Cardiac muscle cell (in vitro differentiated cells and primary cell): Measurements from ENCODE around the gene ZNF648. TPM values are rescaled to one million over a fixed set of nuclear protein-coding genes. Genes with fewer than 3 reads are reported as not detected.

Experiments
- DNase-seq, 2 donors: peaks; one replicate each; pipeline versions ENCODE4 v3.0.0 to v3.0.0-alpha.2; 2010 to 2017; ENCODE audit warnings: low read depth in 1 of 2, low spot score in 1 of 2
- H3K27ac ChIP-seq: fragments of 200-600 bp; sonication (generic); 2 replicates; pipeline ENCODE4 v1.5.1; 2016
- H3K27me3 ChIP-seq: fragments of 200-600 bp; sonication (generic); 2 replicates; pipeline ENCODE4 v1.6.0; 2016; ENCODE audit warnings: control low read depth
- H3K36me3 ChIP-seq: fragments of 200-600 bp; sonication (generic); 2 replicates; pipeline ENCODE4 v1.5.1; 2016; ENCODE audit warnings: control low read depth
- H3K4me1 ChIP-seq: fragments of 200-600 bp; sonication (generic); 2 replicates; pipeline ENCODE4 v1.8.1; 2017; ENCODE audit warnings: low read depth, mild to moderate bottlenecking, mixed run types
- H3K4me3 ChIP-seq: fragments of 200-600 bp; sonication (generic); 2 replicates; pipeline ENCODE4 v1.5.1; 2016; ENCODE audit warnings: mild to moderate bottlenecking
- H3K9me3 ChIP-seq: fragments of 200-600 bp; sonication (generic); 2 replicates; pipeline ENCODE4 v1.5.1; 2017; ENCODE audit warnings: low read depth, mild to moderate bottlenecking, control low read depth
- CTCF ChIP-seq: IDR thresholded peaks from 2 replicates; pipeline ENCODE4 v1.5.1; 2012; ENCODE audit warnings: low read depth, mild to moderate bottlenecking, low read length
- polyA plus RNA-seq: library from polyadenylated mRNA; unstranded; fragments of >200 nt; fragmentation: Nextera tagmentation; extraction: Ambion mirVana; gene quantifications from 2 replicates; pipeline ENCODE4 v1.2.1, GENCODE V29; 2016
- total RNA-seq: library from RNA; depleted of rRNA; stranded (reverse); fragments of >200 nt; gene quantifications from 2 replicates; pipeline ENCODE4 v1.2.3, GENCODE V29; 2016

Gene ZNF648
- total RNA-seq, result 0.12 and 0.39 TPM in 2 replicates
- polyA plus RNA-seq, result not detected in 2 replicates

GRCh38 chr1:182061594-182061993 lies at the start of gene ZNF648:
Gene ZNF648, minus strand, starts transcription at chr1:182061712. Its CDS starts 3,702 bp downstream, at chr1:182058010.
- DNase-seq, result no peak
- peaks cover 2% of the 10 kb centered on the region for H3K27me3 ChIP-seq
- no peak for TF ChIP-seq CTCF
- H3K9me3 ChIP-seq, result no peaks in the 10 kb centered on the region
- H3K4me3 ChIP-seq, result no peak within 1 kb of the TSS
- H3K4me1 ChIP-seq, result no peaks in the 10 kb centered on the region
- H3K36me3 ChIP-seq, result no peaks in the 10 kb centered on the region
- H3K27ac ChIP-seq, result no peak within 1 kb of the TSS

GRCh38 chr1:182110635-182111034 lies 49.1 kb upstream of the ZNF648 start:
- Histone ChIP-seq H3K36me3 (no peaks in the 10 kb centered on the region), H3K9me3 (no peaks in the 10 kb centered on the region), H3K4me1 (no peaks in the 10 kb centered on the region), H3K27me3 (no peaks in the 10 kb centered on the region), H3K4me3 (no peak overlapping the region), H3K27ac (no peak overlapping the region)
- TF ChIP-seq CTCF, result no peak
- peak in 1 of 2 donors; percentile 20 for DNase-seq

GRCh38 chr1:182109771-182110170 lies 48.3 kb upstream of the ZNF648 start:
- no peak overlapping the region for H3K27ac ChIP-seq
- no peak overlapping the region for H3K4me3 ChIP-seq
- H3K27me3 ChIP-seq, result no peaks in the 10 kb centered on the region
- DNase-seq, result no peak
- no peaks in the 10 kb centered on the region for H3K4me1 ChIP-seq
- H3K9me3 ChIP-seq, result no peaks in the 10 kb centered on the region
- no peaks in the 10 kb centered on the region for H3K36me3 ChIP-seq
- TF ChIP-seq CTCF, result no peak

GRCh38 chr1:182107209-182107608 lies 45.7 kb upstream of the ZNF648 start:
- Histone ChIP-seq H3K9me3 (no peaks in the 10 kb centered on the region), H3K36me3 (no peaks in the 10 kb centered on the region), H3K27me3 (no peaks in the 10 kb centered on the region), H3K27ac (no peak overlapping the region), H3K4me3 (no peak overlapping the region), H3K4me1 (no peaks in the 10 kb centered on the region)
- TF ChIP-seq CTCF, result no peak
- no peak for DNase-seq

GRCh38 chr1:182102043-182102416 lies 40.5 kb upstream of the ZNF648 start:
- Histone ChIP-seq H3K4me1 (peaks cover 6% of the 10 kb centered on the region), H3K9me3 (no peaks in the 10 kb centered on the region), H3K27me3 (no peaks in the 10 kb centered on the region), H3K36me3 (no peaks in the 10 kb centered on the region), H3K4me3 (no peak overlapping the region), H3K27ac (no peak overlapping the region)
- TF ChIP-seq CTCF, result no peak
- DNase-seq, result no peak
